KMS-11 (cell line): ENCODE data around the gene GRIN3A.
A peak's percentile ranks its signal among the peaks of the same experiment; 100 is the strongest.
"Not testable (repeated sequence)": the region's sequence is repeated elsewhere in the genome, so short reads cannot be mapped to it uniquely, and the experiment has no call there.

Experiments
- H2AFZ ChIP-seq: fragments of 200-600 bp; sonication (generic); 2 replicates; pipeline ENCODE4 v1.6.1; 2016; ENCODE audit warnings: antibody characterized with exemption, mixed run types, low read depth
- H3K27ac ChIP-seq: fragments of 200-600 bp; sonication (generic); 2 replicates; pipeline ENCODE4 v1.6.1; 2016; ENCODE audit warnings: mild to moderate bottlenecking, mixed run types
- H3K27me3 ChIP-seq: fragments of 200-600 bp; sonication (generic); 2 replicates; pipeline ENCODE4 v1.6.1; 2017; ENCODE audit warnings: mild to moderate bottlenecking, low read depth, mixed run types, moderate library complexity; ENCODE audit not compliant: insufficient read depth
- H3K36me3 ChIP-seq: fragments of 200-600 bp; sonication (generic); 2 replicates; pipeline ENCODE4 v1.6.1; 2017; ENCODE audit warnings: mild to moderate bottlenecking, mixed run types; ENCODE audit not compliant: insufficient read depth
- H3K4me1 ChIP-seq: fragments of 200-600 bp; sonication (generic); 2 replicates; pipeline ENCODE4 v1.6.1; 2016; ENCODE audit warnings: mild to moderate bottlenecking, low read depth, mixed run types; ENCODE audit not compliant: poor library complexity, severe bottlenecking
- H3K4me2 ChIP-seq: fragments of 200-600 bp; sonication (generic); 2 replicates; pipeline ENCODE4 v1.7.0; 2016; ENCODE audit warnings: mild to moderate bottlenecking, mixed run types
- H3K4me3 ChIP-seq: fragments of 200-600 bp; sonication (generic); IDR thresholded peaks from 2 replicates; pipeline ENCODE4 v1.6.1; 2017; ENCODE audit warnings: low read depth, low read length, mixed read lengths; ENCODE audit not compliant: insufficient read depth
- H3K79me2 ChIP-seq: fragments of 200-600 bp; sonication (generic); 2 replicates; pipeline ENCODE4 v1.6.1; 2016; ENCODE audit warnings: low read depth, mixed run types; ENCODE audit not compliant: insufficient read depth
- H3K9ac ChIP-seq: fragments of 200-600 bp; sonication (generic); 2 replicates; pipeline ENCODE4 v1.6.1; 2016; ENCODE audit warnings: mild to moderate bottlenecking, mixed run types
- H4K20me1 ChIP-seq: fragments of 200-600 bp; sonication (generic); 2 replicates; pipeline ENCODE4 v1.6.1; 2016; ENCODE audit warnings: mild to moderate bottlenecking, mixed run types; ENCODE audit not compliant: insufficient read depth
- TF ChIP-seq, protein P1 (sequence below): fragments of 200-600 bp; sonication (generic); conservative IDR thresholded peaks from 2 replicates; pipeline ENCODE4 v1.6.1; 2017; ENCODE audit warnings: low read depth, mild to moderate bottlenecking, antibody characterized with exemption, low read length, moderate library complexity, mixed read lengths

The GRIN3A gene

DNA sequence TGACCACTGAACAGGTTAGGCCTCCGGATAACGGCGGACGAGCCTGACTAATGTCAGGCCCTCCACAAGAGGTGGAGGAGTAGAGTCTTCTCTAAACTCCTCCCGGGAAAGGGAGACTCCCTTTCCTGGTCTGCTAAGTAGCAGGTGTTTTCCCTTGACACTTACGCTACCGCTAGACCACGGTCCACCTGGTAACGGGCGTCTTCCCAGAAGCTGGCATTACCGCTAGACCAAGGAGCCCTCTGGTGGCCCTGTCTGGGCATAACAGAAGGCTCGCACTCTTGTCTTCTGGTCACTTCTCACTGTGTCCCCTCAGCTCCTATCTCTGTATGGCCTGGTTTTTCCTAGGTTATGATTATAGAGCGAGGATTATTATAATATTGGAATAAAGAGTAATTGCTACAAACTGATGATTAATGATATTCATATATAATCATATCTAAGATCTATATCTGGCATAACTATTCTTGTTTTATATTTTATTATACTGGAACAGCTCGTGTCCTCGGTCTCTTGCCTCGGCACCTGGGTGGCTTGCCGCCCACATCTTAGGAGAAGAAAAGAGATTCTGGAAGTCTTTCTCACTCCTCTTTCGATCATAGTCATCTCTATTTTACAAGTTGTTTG, 188.9 kb downstream of the GRIN3A start:
- H4K20me1 ChIP-seq, H3K27me3 ChIP-seq, H3K4me1 ChIP-seq, H3K27ac ChIP-seq, H3K79me2 ChIP-seq, H3K4me2 ChIP-seq, H3K4me3 ChIP-seq, H2AFZ ChIP-seq, H3K36me3 ChIP-seq, H3K9ac ChIP-seq: not testable (repeated sequence)
- TF ChIP-seq, protein P1, sequence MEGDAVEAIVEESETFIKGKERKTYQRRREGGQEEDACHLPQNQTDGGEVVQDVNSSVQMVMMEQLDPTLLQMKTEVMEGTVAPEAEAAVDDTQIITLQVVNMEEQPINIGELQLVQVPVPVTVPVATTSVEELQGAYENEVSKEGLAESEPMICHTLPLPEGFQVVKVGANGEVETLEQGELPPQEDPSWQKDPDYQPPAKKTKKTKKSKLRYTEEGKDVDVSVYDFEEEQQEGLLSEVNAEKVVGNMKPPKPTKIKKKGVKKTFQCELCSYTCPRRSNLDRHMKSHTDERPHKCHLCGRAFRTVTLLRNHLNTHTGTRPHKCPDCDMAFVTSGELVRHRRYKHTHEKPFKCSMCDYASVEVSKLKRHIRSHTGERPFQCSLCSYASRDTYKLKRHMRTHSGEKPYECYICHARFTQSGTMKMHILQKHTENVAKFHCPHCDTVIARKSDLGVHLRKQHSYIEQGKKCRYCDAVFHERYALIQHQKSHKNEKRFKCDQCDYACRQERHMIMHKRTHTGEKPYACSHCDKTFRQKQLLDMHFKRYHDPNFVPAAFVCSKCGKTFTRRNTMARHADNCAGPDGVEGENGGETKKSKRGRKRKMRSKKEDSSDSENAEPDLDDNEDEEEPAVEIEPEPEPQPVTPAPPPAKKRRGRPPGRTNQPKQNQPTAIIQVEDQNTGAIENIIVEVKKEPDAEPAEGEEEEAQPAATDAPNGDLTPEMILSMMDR, result 0 out of 2 replicates have a peak, but pooled peaks have one; percentile 25

DNA sequence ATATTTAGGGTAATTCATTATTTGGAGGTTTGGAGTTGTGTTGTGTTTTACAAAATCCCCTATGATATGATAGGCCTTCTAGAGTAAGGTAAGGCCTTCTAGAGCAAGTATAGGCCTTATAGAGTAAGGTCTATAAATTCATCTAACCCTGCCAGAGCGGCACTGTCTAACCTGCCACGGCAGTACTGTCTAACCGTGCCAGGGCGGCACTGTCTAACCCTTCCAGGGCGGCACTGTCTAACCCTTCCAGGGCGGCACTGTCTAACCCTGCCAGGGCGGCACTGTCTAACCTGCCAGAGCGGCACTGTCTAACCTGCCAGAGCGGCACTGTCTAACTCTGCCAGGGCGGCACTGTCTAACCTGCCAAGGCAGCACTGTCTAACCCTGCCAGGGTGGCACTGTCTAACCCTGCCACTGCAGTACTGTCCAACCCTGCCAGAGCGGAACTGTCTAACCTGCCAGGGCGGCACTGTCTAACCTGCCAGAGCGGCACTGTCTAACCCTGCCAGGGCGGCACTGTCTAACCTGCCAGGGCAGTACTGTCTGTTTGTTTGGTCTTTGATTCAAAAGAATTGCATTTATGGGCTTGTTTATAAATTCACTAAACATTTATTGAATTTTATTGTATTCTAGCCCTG, 195.2 kb downstream of the GRIN3A start:
- TF ChIP-seq, protein P1, result no peak
- no peaks in the 10 kb centered on the region for H4K20me1 ChIP-seq
- H3K27ac ChIP-seq, result no peak overlapping the region
- no peaks in the 10 kb centered on the region for H3K79me2 ChIP-seq
- no peak overlapping the region for H2AFZ ChIP-seq
- no peaks in the 10 kb centered on the region for H3K27me3 ChIP-seq
- no peak overlapping the region for H3K9ac ChIP-seq
- no peak overlapping the region for H3K4me2 ChIP-seq
- no peaks in the 10 kb centered on the region; the same call in 1 of the 2 replicates for H3K36me3 ChIP-seq
- no peak overlapping the region for H3K4me3 ChIP-seq
- no peaks in the 10 kb centered on the region for H3K4me1 ChIP-seq

DNA sequence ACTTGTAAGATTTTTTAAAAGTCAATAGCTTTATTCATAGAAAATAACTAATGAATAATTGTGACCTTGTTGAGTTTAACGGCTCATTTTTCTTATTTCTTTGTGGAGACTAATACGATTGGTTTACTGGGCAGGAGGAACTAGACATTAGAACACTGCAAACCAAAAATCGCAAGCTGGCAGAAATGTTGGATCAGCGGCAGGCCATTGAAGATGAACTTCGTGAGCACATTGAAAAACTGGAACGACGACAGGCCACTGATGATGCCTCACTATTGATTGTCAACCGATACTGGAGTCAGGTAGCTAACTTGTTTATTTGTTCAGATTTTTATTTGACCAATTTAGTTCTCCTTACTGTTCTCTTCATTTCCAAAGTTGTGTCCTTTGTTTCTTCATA, 198.4 kb downstream of the GRIN3A start:
- Histone ChIP-seq H3K27ac (no peak overlapping the region), H3K4me2 (no peak overlapping the region), H4K20me1 (no peaks in the 10 kb centered on the region), H2AFZ (no peak overlapping the region), H3K4me1 (no peaks in the 10 kb centered on the region), H3K9ac (no peak overlapping the region), H3K4me3 (no peak overlapping the region), H3K27me3 (no peaks in the 10 kb centered on the region), H3K79me2 (peaks cover 12% of the 10 kb centered on the region; the same call in 1 of the 2 replicates), H3K36me3 (no peaks in the 10 kb centered on the region)
- TF ChIP-seq, protein P1, result no peak

DNA sequence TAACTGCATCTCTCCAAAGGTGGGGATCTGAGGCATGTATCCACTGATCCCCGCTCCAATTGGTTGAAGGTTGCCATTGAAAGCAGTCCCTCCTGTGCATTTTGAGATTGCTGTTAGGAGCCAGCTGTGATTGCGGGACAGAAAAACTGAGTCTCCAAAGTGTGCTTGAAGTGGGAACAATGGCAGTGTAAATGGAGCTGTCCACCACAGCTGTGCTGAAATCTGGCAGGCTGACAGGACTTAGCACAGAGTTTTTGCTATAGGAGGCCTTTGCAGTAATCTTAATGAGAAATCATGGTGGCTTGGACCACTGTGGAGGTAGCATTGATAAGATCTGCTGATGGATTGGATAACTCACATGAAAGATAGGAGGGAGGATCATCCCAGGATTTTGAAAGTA, 201.5 kb downstream of the GRIN3A start:
- no peaks in the 10 kb centered on the region for H3K27me3 ChIP-seq
- peaks cover 24% of the 10 kb centered on the region; the same call in 1 of the 2 replicates for H3K79me2 ChIP-seq
- TF ChIP-seq, protein P1, result no peak
- no peaks in the 10 kb centered on the region for H3K4me1 ChIP-seq
- no peak overlapping the region for H3K4me2 ChIP-seq
- no peaks in the 10 kb centered on the region for H4K20me1 ChIP-seq
- H3K4me3 ChIP-seq, result no peak overlapping the region
- H3K27ac ChIP-seq, result no peak overlapping the region
- no peaks in the 10 kb centered on the region for H3K36me3 ChIP-seq
- no peak overlapping the region for H2AFZ ChIP-seq
- no peak overlapping the region for H3K9ac ChIP-seq
